A549 (cell line): ENCODE data around the gene ZNF845.

Source experiments
- KDM1A ChIP-seq: fragments of 200-600 bp; sonication (generic); IDR thresholded peaks from 2 replicates; pipeline ENCODE4 v1.6.1; 2016; ENCODE audit warnings: low read depth, mild to moderate bottlenecking
- POLR2A ChIP-seq: IDR thresholded peaks from 2 replicates; pipeline ENCODE4 v1.6.1; 2012; ENCODE audit warnings: mild to moderate bottlenecking, low read length
- RFX5 ChIP-seq: fragments of 450-650 bp; IDR thresholded peaks from 2 replicates; pipeline ENCODE4 v1.7.1; 2014; ENCODE audit warnings: antibody characterized with exemption, mild to moderate bottlenecking, moderate library complexity
- ZSCAN20 ChIP-seq: fragments of 250-450 bp; sonication (Bioruptor Pico); IDR thresholded peaks from 2 replicates; pipeline ENCODE4 v1.8.0; 2022; ENCODE audit warnings: mild to moderate bottlenecking, moderate library complexity
- TF ChIP-seq, protein P1 (sequence below): fragments of >200 bp; sonication (Bioruptor Twin); formaldehyde crosslinking; IDR thresholded peaks from 3 replicates; pipeline ENCODE4 v1.5.1; 2016
- TF ChIP-seq, protein P2 (sequence below): fragments of 200-600 bp; sonication (generic); IDR thresholded peaks from 2 replicates; pipeline ENCODE4 v1.6.1; 2016; ENCODE audit warnings: antibody characterized with exemption, mild to moderate bottlenecking, moderate library complexity

DNA sequence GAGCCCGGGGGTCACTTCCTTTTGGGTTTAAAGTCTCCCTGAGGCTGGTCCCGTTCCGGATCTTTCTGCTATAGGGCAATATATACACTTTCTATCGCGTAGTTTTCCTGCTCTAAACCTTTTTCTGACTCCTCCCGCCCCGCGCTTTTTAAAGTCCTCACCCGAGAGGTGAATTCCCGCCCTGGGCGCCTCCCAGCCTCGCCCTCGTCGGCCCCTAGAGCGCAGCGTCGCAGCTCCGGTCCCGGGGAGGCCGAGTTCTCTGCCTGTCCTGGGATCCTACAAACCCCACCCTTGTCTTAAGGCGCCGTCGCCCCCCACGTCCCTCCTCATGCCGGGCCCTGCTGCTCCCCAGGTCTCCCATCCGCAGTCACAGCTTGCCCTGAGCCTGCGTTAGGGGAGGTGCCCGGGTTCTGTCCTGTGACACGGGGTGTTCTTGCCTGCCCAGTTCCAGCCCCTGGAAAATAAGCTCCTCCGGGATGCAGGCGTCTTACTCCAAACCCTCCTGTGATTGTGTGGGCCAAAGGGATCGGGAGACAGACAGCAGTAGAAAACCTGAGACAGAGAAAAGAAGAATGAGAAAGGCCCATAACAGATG, 32.4 kb downstream of the ZNF845 start:
- TF ChIP-seq, protein P1, sequence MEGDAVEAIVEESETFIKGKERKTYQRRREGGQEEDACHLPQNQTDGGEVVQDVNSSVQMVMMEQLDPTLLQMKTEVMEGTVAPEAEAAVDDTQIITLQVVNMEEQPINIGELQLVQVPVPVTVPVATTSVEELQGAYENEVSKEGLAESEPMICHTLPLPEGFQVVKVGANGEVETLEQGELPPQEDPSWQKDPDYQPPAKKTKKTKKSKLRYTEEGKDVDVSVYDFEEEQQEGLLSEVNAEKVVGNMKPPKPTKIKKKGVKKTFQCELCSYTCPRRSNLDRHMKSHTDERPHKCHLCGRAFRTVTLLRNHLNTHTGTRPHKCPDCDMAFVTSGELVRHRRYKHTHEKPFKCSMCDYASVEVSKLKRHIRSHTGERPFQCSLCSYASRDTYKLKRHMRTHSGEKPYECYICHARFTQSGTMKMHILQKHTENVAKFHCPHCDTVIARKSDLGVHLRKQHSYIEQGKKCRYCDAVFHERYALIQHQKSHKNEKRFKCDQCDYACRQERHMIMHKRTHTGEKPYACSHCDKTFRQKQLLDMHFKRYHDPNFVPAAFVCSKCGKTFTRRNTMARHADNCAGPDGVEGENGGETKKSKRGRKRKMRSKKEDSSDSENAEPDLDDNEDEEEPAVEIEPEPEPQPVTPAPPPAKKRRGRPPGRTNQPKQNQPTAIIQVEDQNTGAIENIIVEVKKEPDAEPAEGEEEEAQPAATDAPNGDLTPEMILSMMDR = no peak
- TF ChIP-seq KDM1A (no peak), ZSCAN20 (CRISPR knock-in tag) (no peak), POLR2A (no peak), RFX5 (no peak)
- TF ChIP-seq, protein P2, sequence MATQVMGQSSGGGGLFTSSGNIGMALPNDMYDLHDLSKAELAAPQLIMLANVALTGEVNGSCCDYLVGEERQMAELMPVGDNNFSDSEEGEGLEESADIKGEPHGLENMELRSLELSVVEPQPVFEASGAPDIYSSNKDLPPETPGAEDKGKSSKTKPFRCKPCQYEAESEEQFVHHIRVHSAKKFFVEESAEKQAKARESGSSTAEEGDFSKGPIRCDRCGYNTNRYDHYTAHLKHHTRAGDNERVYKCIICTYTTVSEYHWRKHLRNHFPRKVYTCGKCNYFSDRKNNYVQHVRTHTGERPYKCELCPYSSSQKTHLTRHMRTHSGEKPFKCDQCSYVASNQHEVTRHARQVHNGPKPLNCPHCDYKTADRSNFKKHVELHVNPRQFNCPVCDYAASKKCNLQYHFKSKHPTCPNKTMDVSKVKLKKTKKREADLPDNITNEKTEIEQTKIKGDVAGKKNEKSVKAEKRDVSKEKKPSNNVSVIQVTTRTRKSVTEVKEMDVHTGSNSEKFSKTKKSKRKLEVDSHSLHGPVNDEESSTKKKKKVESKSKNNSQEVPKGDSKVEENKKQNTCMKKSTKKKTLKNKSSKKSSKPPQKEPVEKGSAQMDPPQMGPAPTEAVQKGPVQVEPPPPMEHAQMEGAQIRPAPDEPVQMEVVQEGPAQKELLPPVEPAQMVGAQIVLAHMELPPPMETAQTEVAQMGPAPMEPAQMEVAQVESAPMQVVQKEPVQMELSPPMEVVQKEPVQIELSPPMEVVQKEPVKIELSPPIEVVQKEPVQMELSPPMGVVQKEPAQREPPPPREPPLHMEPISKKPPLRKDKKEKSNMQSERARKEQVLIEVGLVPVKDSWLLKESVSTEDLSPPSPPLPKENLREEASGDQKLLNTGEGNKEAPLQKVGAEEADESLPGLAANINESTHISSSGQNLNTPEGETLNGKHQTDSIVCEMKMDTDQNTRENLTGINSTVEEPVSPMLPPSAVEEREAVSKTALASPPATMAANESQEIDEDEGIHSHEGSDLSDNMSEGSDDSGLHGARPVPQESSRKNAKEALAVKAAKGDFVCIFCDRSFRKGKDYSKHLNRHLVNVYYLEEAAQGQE = no peak
